HepG2 (cell line): ENCODE results near the gene ZBTB4. TPM values are rescaled to one million over a fixed set of nuclear protein-coding genes. Genes with fewer than 3 reads are reported as not detected.

ENCODE experiments used
- DNMT3B ChIP-seq: conservative IDR thresholded peaks from 2 replicates; pipeline ENCODE4 v1.6.1; 2016; ENCODE audit warnings: missing biosample characterization, control low read depth
- HNF4A ChIP-seq: sonication (generic); formaldehyde crosslinking; IDR thresholded peaks from 2 replicates; pipeline ENCODE4 v1.4.0; 2020; ENCODE audit warnings: missing genetic modification reagents
- HNF4G ChIP-seq, 2 experiments: sonication (generic) in 1 of 2; formaldehyde crosslinking in 1 of 2; IDR thresholded peaks; 2 replicates each; pipeline versions ENCODE4 v1.4.0 to v1.6.1; 2011 to 2020; ENCODE audit warnings: borderline replicate concordance in 2 of 2, low read depth in 2 of 2, mild to moderate bottlenecking in 2 of 2, low read length in 1 of 2, missing genetic modification reagents in 1 of 2, moderate library complexity in 1 of 2
- KLF6 ChIP-seq: IDR thresholded peaks from 2 replicates; pipeline ENCODE4 v1.8.0; 2016; ENCODE audit warnings: missing biosample characterization, missing genetic modification reagents
- NCOR1 ChIP-seq: fragments of 200-600 bp; sonication (generic); IDR thresholded peaks from 2 replicates; pipeline ENCODE4 v1.7.0; 2017; ENCODE audit warnings: antibody characterized with exemption, low read length, borderline replicate concordance
- NR2F2 ChIP-seq: IDR thresholded peaks from 2 replicates; pipeline ENCODE4 v1.6.1; 2012; ENCODE audit warnings: low read depth, inconsistent platforms, borderline replicate concordance
- POLR2AphosphoS2 ChIP-seq: IDR thresholded peaks from 2 replicates; pipeline ENCODE4 v1.6.1; 2011; ENCODE audit warnings: low read depth, low read length, improper control_type of control experiment
- PPARG ChIP-seq: conservative IDR thresholded peaks from 2 replicates; pipeline ENCODE4 v1.6.1; 2016; ENCODE audit warnings: missing biosample characterization, missing genetic modification reagents
- SKI ChIP-seq: fragments of 450-650 bp; IDR thresholded peaks from one replicate; pipeline ENCODE4 v1.6.1; 2018; ENCODE audit warnings: mild to moderate bottlenecking; ENCODE audit not compliant: partially characterized antibody
- SNAI1 ChIP-seq: sonication (generic); formaldehyde crosslinking; IDR thresholded peaks from 2 replicates; pipeline ENCODE4 v1.5.0; 2020; ENCODE audit warnings: mild to moderate bottlenecking, missing genetic modification reagents, borderline replicate concordance
- TBL1XR1 ChIP-seq: fragments of 150-350 bp; IDR thresholded peaks from 2 replicates; pipeline ENCODE4 v1.6.1; 2014; ENCODE audit warnings: borderline replicate concordance, low read length; ENCODE audit not compliant: partially characterized antibody
- TFE3 ChIP-seq: IDR thresholded peaks from 2 replicates; pipeline ENCODE4 v1.6.1; 2016
- ZFP41 ChIP-seq: sonication (generic); formaldehyde crosslinking; IDR thresholded peaks from 2 replicates; pipeline ENCODE4 v1.4.0; 2020; ENCODE audit warnings: mild to moderate bottlenecking, missing genetic modification reagents, borderline replicate concordance
- ZHX2 ChIP-seq, 2 experiments: sonication (generic) in 1 of 2; formaldehyde crosslinking in 1 of 2; IDR thresholded peaks; 2 replicates each; pipeline versions ENCODE4 v1.6.1 to v1.9.0; 2014 to 2022; ENCODE audit warnings: antibody characterized with exemption in 1 of 2, borderline replicate concordance in 1 of 2, inconsistent platforms in 1 of 2, low read depth in 1 of 2, missing genetic modification reagents in 1 of 2
- ZNF382 ChIP-seq: sonication (generic); formaldehyde crosslinking; IDR thresholded peaks from 2 replicates; pipeline ENCODE4 v1.5.0; 2020; ENCODE audit warnings: missing genetic modification reagents, mild to moderate bottlenecking, borderline replicate concordance
- ZNF468 ChIP-seq: sonication (generic); formaldehyde crosslinking; IDR thresholded peaks from 2 replicates; pipeline ENCODE4 v1.8.0; 2022; ENCODE audit warnings: mild to moderate bottlenecking, moderate library complexity, missing genetic modification reagents
- ZNF598 ChIP-seq: sonication (generic); formaldehyde crosslinking; IDR thresholded peaks from 2 replicates; pipeline ENCODE4 v1.5.1; 2020; ENCODE audit warnings: mild to moderate bottlenecking, missing genetic modification reagents, borderline replicate concordance
- ZNF614 ChIP-seq: IDR thresholded peaks from 2 replicates; pipeline ENCODE4 v1.6.1; 2018; ENCODE audit warnings: missing biosample characterization, missing genetic modification reagents, inconsistent platforms, borderline replicate concordance
- ZNF724P ChIP-seq: sonication (generic); formaldehyde crosslinking; IDR thresholded peaks from 2 replicates; pipeline ENCODE4 v1.8.0; 2022; ENCODE audit warnings: missing genetic modification reagents, borderline replicate concordance
- ZSCAN31 ChIP-seq: sonication (generic); formaldehyde crosslinking; IDR thresholded peaks from 2 replicates; pipeline ENCODE4 v1.5.0; 2020; ENCODE audit warnings: low read depth, mild to moderate bottlenecking, missing genetic modification reagents
- polyA plus RNA-seq, 8 experiments: library from polyadenylated mRNA; depleted of rRNA in 3 of 8; stranded (reverse) in 7 of 8; unstranded in 1 of 8; fragments of >200 nt; fragmentation: Illumina TruSeq in 4 of 8; extraction: Trizol in 4 of 8; gene quantifications; 2 replicates each; pipeline versions ENCODE4 v1.2.1 to v1.2.3, GENCODE V29; 2011 to 2016; ENCODE audit warnings: low read depth in 4 of 8, missing spikeins in 1 of 8, mixed read lengths in 1 of 8; ENCODE audit not compliant: insufficient read depth in 1 of 8
- total RNA-seq, 5 experiments: library from RNA; depleted of rRNA; stranded (reverse); fragments of >200 nt; fragmentation: Illumina TruSeq; extraction: Trizol; gene quantifications; 2 replicates each; pipeline ENCODE4 v1.2.3, GENCODE V29; 2016; ENCODE audit warnings: low read depth in 1 of 5

ZBTB4 gene
- total and polyA plus RNA-seq, 2 of the 13 experiments (the other 11 are each of a cell fraction or from before 2014, with no cell fraction given): 4.3 to 7.4 TPM

GRCh38 chr17:7444682-7445618, 34.5 kb downstream of the ZBTB4 start, which contains the start of gene CHRNB1 (continued):
- peak; percentile 48 for TF ChIP-seq TBL1XR1
- TF ChIP-seq ZNF614: no peak
- TF ChIP-seq TFE3: peak; percentile 24; the same call in 1 of the 2 replicates
- no peak for TF ChIP-seq HNF4A (CRISPR knock-in tag)
- peak; percentile 67; the same call in 1 of the 2 replicates for TF ChIP-seq NR2F2
- TF ChIP-seq ZNF468: no peak
- TF ChIP-seq KLF6 (CRISPR knock-in tag): 0 out of 2 replicates have a peak, but pooled peaks have one; percentile 58
- no peak for TF ChIP-seq HNF4G (IDR thresholded peaks at IDR 0.05; ENCODE audit: borderline replicate concordance, low read depth, low read length)
- TF ChIP-seq HNF4G (CRISPR knock-in tag; IDR thresholded peaks at IDR 0.05; ENCODE audit: borderline replicate concordance, low read depth): no peak
- TF ChIP-seq ZSCAN31: peak; percentile 46; the same call in 1 of the 2 replicates
- no peak for TF ChIP-seq ZFP41 (CRISPR knock-in tag)
- TF ChIP-seq PPARG (CRISPR knock-in tag): 0 out of 2 replicates have a peak, but pooled peaks have one; percentile 19
- TF ChIP-seq ZHX2 (IDR thresholded peaks at IDR 0.05; ENCODE audit: low read depth): no peak
- no peak for TF ChIP-seq ZHX2 (CRISPR knock-in tag; IDR thresholded peaks at IDR 0.05; ENCODE audit: borderline replicate concordance)
- peak; percentile 31 for TF ChIP-seq SKI
- peak; percentile 79; the same call in 1 of the 2 replicates for TF ChIP-seq DNMT3B (CRISPR knock-in tag)
- peak; percentile 19; the same call in 1 of the 2 replicates for TF ChIP-seq NCOR1
- no peak for TF ChIP-seq POLR2AphosphoS2
- peak; percentile 93; the same call in 1 of the 2 replicates for TF ChIP-seq SNAI1 (CRISPR knock-in tag)
- no peak for TF ChIP-seq ZNF382 (CRISPR knock-in tag)
- TF ChIP-seq ZNF724P (CRISPR knock-in tag): peak; percentile 69; the same call in 1 of the 2 replicates
- 0 out of 2 replicates have a peak, but pooled peaks have one; percentile 29 for TF ChIP-seq ZNF598 (CRISPR knock-in tag)
